IMR-90 (cell line): ENCODE measurements around the gene ZC3H15. TPM values are rescaled to one million over a fixed set of nuclear protein-coding genes. Genes with fewer than 3 reads are reported as not detected.
A peak's percentile ranks its signal among the peaks of the same experiment; 100 is the strongest.

ENCODE experiments used
- ATAC-seq: fragments of 200-7000 bp; cut with Tn5 transposase; 2 replicates; pipeline ENCODE4 v1.9.1; 2020; ENCODE audit warnings: low read depth, mild to moderate bottlenecking, moderate library complexity
- BruUV-seq: library from RNA; stranded (reverse); fragments of 400-500 nt; replicated peaks from 2 replicates; lab custom pipeline; 2021; lab: Mats Ljungman, UMichigan
- CTCF ChIA-PET: fragments of 300-600 bp; formaldehyde crosslinking; extraction: SDS; loops from one replicate; lab custom pipeline; 2021; ENCODE audit warnings: antibody characterized with exemption; lab: Yijun Ruan, JAX
- POLR2A ChIA-PET: fragments of 300-600 bp; sonication (Branson Sonifier 250); formaldehyde crosslinking; loops from one replicate; lab custom pipeline; 2022; ENCODE audit warnings: antibody characterized with exemption; ENCODE audit not compliant: unreplicated experiment; lab: Charles Lee
- DNase-seq: peaks from one replicate; pipeline ENCODE4 v3.0.0; 2013
- H2AFZ ChIP-seq: replicated peaks from 2 replicates; pipeline ENCODE3; 2013; ENCODE audit warnings: low read length, mild to moderate bottlenecking; ENCODE audit not compliant: poor library complexity
- H2AK5ac ChIP-seq: 2 replicates; pipeline ENCODE4 v1.6.1; 2013; ENCODE audit warnings: low read depth, low read length, inconsistent platforms
- H2AK9ac ChIP-seq: replicated peaks from 2 replicates; pipeline ENCODE3; 2013; ENCODE audit warnings: mild to moderate bottlenecking, low read depth, low read length, moderate library complexity; ENCODE audit not compliant: poor library complexity
- H2BK120ac ChIP-seq: 2 replicates; pipeline ENCODE4 v1.6.1; 2013; ENCODE audit warnings: low read depth, low read length, inconsistent platforms
- H2BK15ac ChIP-seq: 3 replicates; pipeline ENCODE4 v1.6.1; 2013; ENCODE audit warnings: low read depth, low read length, inconsistent platforms
- H2BK20ac ChIP-seq: 2 replicates; pipeline ENCODE4 v1.6.1; 2013; ENCODE audit warnings: low read depth, mild to moderate bottlenecking, inconsistent platforms, low read length, moderate library complexity
- H2BK5ac ChIP-seq: 2 replicates; pipeline ENCODE4 v1.6.1; 2013; ENCODE audit warnings: mild to moderate bottlenecking, low read depth, low read length, inconsistent platforms; ENCODE audit not compliant: poor library complexity, severe bottlenecking
- H3K14ac ChIP-seq: replicated peaks from 2 replicates; pipeline ENCODE4 v1.6.1; 2013; ENCODE audit warnings: low read depth, low read length, inconsistent platforms
- H3K18ac ChIP-seq: 2 replicates; pipeline ENCODE4 v1.6.1; 2013; ENCODE audit warnings: low read depth, low read length, control low read depth
- H3K23ac ChIP-seq: 2 replicates; pipeline ENCODE4 v1.6.1; 2013; ENCODE audit warnings: low read depth, low read length, inconsistent platforms
- H3K27ac ChIP-seq: 2 replicates; pipeline ENCODE4 v1.5.1; 2013; ENCODE audit warnings: mild to moderate bottlenecking, control low read depth, low read length; ENCODE audit not compliant: insufficient read depth
- H3K27me3 ChIP-seq: 2 replicates; pipeline ENCODE4 v1.6.1; 2013; ENCODE audit warnings: low read length; ENCODE audit not compliant: control insufficient read depth, insufficient read depth
- H3K36me3 ChIP-seq: 2 replicates; pipeline ENCODE4 v1.6.1; 2013; ENCODE audit warnings: low read length, mixed read lengths; ENCODE audit not compliant: control insufficient read depth, insufficient read depth
- H3K4ac ChIP-seq: 2 replicates; pipeline ENCODE4 v1.6.1; 2013; ENCODE audit warnings: low read depth, low read length, inconsistent platforms
- H3K4me1 ChIP-seq: 2 replicates; pipeline ENCODE4 v1.6.1; 2013; ENCODE audit warnings: low read length, mixed read lengths; ENCODE audit not compliant: control insufficient read depth, insufficient read depth
- H3K4me2 ChIP-seq: 2 replicates; pipeline ENCODE4 v1.6.1; 2013; ENCODE audit warnings: low read depth, mild to moderate bottlenecking, control low read depth, low read length, moderate library complexity
- H3K4me3 ChIP-seq: 2 replicates; pipeline ENCODE4 v1.5.1; 2013; ENCODE audit warnings: low read depth, mild to moderate bottlenecking, control low read depth, low read length, moderate library complexity; ENCODE audit not compliant: insufficient read depth
- H3K56ac ChIP-seq: 2 replicates; pipeline ENCODE4 v1.6.1; 2013; ENCODE audit warnings: low read length, inconsistent platforms; ENCODE audit not compliant: insufficient read depth; ENCODE audit errors: extremely low read depth
- H3K79me1 ChIP-seq, 2 experiments: 2 replicates each; pipeline ENCODE4 v1.6.1; 2013; ENCODE audit warnings: low read length in 2 of 2, inconsistent platforms in 1 of 2, low read depth in 1 of 2
- H3K9ac ChIP-seq: 2 replicates; pipeline ENCODE4 v1.6.1; 2013; ENCODE audit warnings: low read depth, low read length, control low read depth
- H3K9me1 ChIP-seq: 2 replicates; pipeline ENCODE4 v1.6.1; 2013; ENCODE audit warnings: low read length, inconsistent platforms; ENCODE audit not compliant: insufficient read depth
- H3K9me3 ChIP-seq: 2 replicates; pipeline ENCODE4 v1.6.1; 2013; ENCODE audit warnings: low read length; ENCODE audit not compliant: control insufficient read depth, insufficient read depth
- H4K20me1 ChIP-seq: 2 replicates; pipeline ENCODE4 v1.6.1; 2013; ENCODE audit warnings: low read length, inconsistent platforms; ENCODE audit not compliant: insufficient read depth
- H4K5ac ChIP-seq: 2 replicates; pipeline ENCODE4 v1.6.1; 2013; ENCODE audit warnings: mild to moderate bottlenecking, low read depth, low read length, control low read depth
- H4K8ac ChIP-seq, 2 experiments: 2 replicates each; pipeline ENCODE4 v1.6.1; 2013; ENCODE audit warnings: low read depth in 2 of 2, low read length in 2 of 2, control low read depth in 1 of 2, inconsistent platforms in 1 of 2
- H4K91ac ChIP-seq: 2 replicates; pipeline ENCODE4 v1.6.1; 2013; ENCODE audit warnings: low read depth, low read length, inconsistent platforms; ENCODE audit not compliant: insufficient read depth
- BHLHE40 ChIP-seq: fragments of 150-350 bp; IDR thresholded peaks from 2 replicates; pipeline ENCODE4 v1.6.1; 2016; ENCODE audit warnings: mild to moderate bottlenecking, low read depth, low read length
- MAFK ChIP-seq: IDR thresholded peaks from 2 replicates; pipeline ENCODE4 v1.6.1; 2012; ENCODE audit warnings: low read depth, low read length, improper control_type of control experiment
- USF2 ChIP-seq: fragments of 150-350 bp; IDR thresholded peaks from 2 replicates; pipeline ENCODE4 v1.6.1; 2017; ENCODE audit warnings: mild to moderate bottlenecking, antibody characterized with exemption, low read length, low read depth
- WGBS, 2 experiments: methylation state at CpG; one replicate each; pipeline versions ENCODE4 v1.1.5 to v1.1.7; 2013; ENCODE audit warnings: missing lambda C conversion rate in 2 of 2; ENCODE audit not compliant: insufficient read length in 1 of 2; ENCODE audit errors: extremely low coverage in 2 of 2; 5-methylcytosine and 5-hydroxymethylcytosine counted together
- dilution Hi-C: fragments of 300-500 bp; cut with HindIII; formaldehyde crosslinking; loops from one replicate; pipeline ENCODE4 v1.14.3; 2018; ENCODE audit warnings: low sequenced_read_pairs; ENCODE audit not compliant: unreplicated experiment
- in situ Hi-C: fragments of 300-500 bp; cut with MboI; formaldehyde crosslinking; loops from 3 replicates; pipeline ENCODE4 v1.14.3; 2019; ENCODE audit warnings: low sequenced_read_pairs, inconsistent platforms, mixed read lengths
- intact Hi-C: fragments of 100-400 bp; cut with micrococcal nuclease; formaldehyde crosslinking; loops from 2 replicates; pipeline ENCODE4 v1.10.0; 2022
- polyA plus RNA-seq, 3 experiments: library from polyadenylated mRNA; depleted of rRNA; stranded (reverse); fragments of >200 nt; gene quantifications; 2 replicates each; pipeline ENCODE4 v1.2.3, GENCODE V29; 2012; ENCODE audit warnings: low replicate concordance in 1 of 3
- total RNA-seq: library from RNA; depleted of rRNA; stranded (reverse); fragments of >200 nt; gene quantifications from 2 replicates; pipeline ENCODE4 v1.2.3, GENCODE V29; 2012
- TF ChIP-seq, protein P1 (sequence below): fragments of 150-350 bp; IDR thresholded peaks from 2 replicates; pipeline ENCODE4 v1.6.1; 2016; ENCODE audit warnings: low read depth, mild to moderate bottlenecking, low read length, moderate library complexity, borderline replicate concordance

ZC3H15 gene
- total and polyA plus RNA-seq, 2 of the 4 experiments (the other 2 are of a cell fraction): 22.9 to 47.4 TPM

DNA sequence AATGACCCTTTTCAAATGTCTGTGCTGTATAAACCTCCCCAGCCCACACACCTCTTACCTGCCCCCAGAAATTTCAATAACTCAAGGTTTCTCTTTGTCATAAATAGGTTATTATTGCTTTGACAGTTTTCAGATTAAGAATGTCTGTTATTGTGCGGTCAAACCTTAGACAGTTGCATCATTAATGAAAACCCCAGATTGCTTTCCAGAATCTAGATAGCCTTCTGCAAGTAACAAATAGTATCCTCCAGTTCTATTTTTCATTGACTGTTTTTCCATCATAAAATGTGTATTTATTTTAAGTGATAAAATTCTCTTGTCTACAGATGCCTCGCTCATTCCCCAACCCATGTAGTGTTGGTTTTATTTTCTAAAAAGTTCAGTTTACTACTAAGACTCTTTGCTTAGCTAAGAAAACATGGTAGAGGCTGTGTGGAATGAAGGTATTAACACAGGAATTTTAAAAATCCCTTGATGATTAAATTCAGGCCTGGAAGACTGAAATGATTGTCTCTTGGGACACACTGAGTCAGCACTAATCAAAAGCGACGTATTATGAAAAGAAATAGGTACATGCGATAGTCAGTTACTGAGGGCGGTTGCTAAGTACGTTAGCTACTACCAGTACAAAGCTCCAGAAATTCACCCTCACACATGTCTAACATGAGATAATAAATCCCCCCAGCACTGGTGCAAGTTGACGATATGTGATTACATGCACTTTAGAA is 65.4 kb downstream of the ZC3H15 start:
- Histone ChIP-seq H4K20me1 (no peaks in the 10 kb centered on the region), H3K18ac (no peak overlapping the region), H2AK5ac (no peak overlapping the region), H3K4me1 (peaks cover 2% of the 10 kb centered on the region; the same call in 1 of the 2 replicates), H3K36me3 (no peaks in the 10 kb centered on the region), H4K91ac (no peak overlapping the region), H4K5ac (no peak overlapping the region), H2BK15ac (no peak overlapping the region), H2AFZ (no peak overlapping the region), H2AK9ac (no peak overlapping the region), H3K56ac (no peak overlapping the region), H3K9me3 (no peaks in the 10 kb centered on the region), H3K79me1 (no peaks in the 10 kb centered on the region), H4K8ac (no peak overlapping the region), H2BK5ac (no peak overlapping the region), H3K27ac (no peak overlapping the region), H3K9me1 (no peaks in the 10 kb centered on the region), H2BK120ac (no peak overlapping the region), H3K27me3 (no peaks in the 10 kb centered on the region), H3K4ac (no peak overlapping the region), H3K4me2 (no peak overlapping the region), H3K4me3 (no peak overlapping the region), H3K14ac (no peak overlapping the region), H2BK20ac (no peak overlapping the region), H3K23ac (no peak overlapping the region), H3K9ac (no peak overlapping the region)
- no TSS peak for BruUV-seq
- WGBS, 2 experiments: no CpG with 5 or more reads among the region's 8 CpGs
- ChIA-PET CTCF (interaction anchor here (0.7 to 1.1 kb wide), 3 partner anchors 10 to 77 kb away, joined by 3 read pairs; no protein-coding TSS in a partner anchor), POLR2A (no interaction called here)
- intact Hi-C loops (no loop called here), in situ Hi-C loops (no loop called here), dilution Hi-C loops (no loop called here)
- ATAC-seq: no peak
- TF ChIP-seq BHLHE40 (no peak), USF2 (no peak), MAFK (peak; percentile 53)
- TF ChIP-seq, protein P1, sequence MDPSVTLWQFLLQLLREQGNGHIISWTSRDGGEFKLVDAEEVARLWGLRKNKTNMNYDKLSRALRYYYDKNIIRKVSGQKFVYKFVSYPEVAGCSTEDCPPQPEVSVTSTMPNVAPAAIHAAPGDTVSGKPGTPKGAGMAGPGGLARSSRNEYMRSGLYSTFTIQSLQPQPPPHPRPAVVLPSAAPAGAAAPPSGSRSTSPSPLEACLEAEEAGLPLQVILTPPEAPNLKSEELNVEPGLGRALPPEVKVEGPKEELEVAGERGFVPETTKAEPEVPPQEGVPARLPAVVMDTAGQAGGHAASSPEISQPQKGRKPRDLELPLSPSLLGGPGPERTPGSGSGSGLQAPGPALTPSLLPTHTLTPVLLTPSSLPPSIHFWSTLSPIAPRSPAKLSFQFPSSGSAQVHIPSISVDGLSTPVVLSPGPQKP: no peak
- no peak for DNase-seq
